GM11168 (cell line): Measurements from ENCODE around the gene IL15.

Source experiments
- in situ Hi-C: fragments of 300-500 bp; cut with MboI; formaldehyde crosslinking; loops from one replicate; pipeline ENCODE4 v1.12.0; 2022; ENCODE audit warnings: low sequenced_read_pairs; ENCODE audit not compliant: unreplicated experiment

IL15 gene

DNA sequence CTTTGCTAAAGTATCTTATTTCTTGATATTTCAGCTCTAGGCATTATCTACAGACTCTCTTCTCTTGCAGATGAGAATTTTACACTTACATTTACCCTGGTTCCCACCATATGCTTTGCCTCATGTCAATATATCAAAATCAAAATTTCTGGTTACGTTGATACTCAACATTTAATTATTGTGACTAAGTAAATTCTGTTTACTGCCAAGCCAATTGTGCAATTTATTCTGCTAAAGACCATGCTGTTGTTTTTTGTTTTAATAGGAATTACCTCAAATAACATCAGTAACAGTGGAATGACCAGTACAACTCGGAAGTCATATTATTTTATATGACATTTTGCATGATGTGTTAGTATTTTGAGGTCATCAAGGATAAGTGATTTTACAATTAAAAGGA, 125.5 kb downstream of the IL15 start:
- in situ Hi-C loops: no loop called here

- in situ Hi-C loops: no loop called here
Observed at GRCh38 chr4:141763374-141763773, 127.0 kb downstream of the IL15 start.

- in situ Hi-C loops: no loop called here
Observed at GRCh38 chr4:141768954-141769353, 132.6 kb downstream of the IL15 start.

DNA sequence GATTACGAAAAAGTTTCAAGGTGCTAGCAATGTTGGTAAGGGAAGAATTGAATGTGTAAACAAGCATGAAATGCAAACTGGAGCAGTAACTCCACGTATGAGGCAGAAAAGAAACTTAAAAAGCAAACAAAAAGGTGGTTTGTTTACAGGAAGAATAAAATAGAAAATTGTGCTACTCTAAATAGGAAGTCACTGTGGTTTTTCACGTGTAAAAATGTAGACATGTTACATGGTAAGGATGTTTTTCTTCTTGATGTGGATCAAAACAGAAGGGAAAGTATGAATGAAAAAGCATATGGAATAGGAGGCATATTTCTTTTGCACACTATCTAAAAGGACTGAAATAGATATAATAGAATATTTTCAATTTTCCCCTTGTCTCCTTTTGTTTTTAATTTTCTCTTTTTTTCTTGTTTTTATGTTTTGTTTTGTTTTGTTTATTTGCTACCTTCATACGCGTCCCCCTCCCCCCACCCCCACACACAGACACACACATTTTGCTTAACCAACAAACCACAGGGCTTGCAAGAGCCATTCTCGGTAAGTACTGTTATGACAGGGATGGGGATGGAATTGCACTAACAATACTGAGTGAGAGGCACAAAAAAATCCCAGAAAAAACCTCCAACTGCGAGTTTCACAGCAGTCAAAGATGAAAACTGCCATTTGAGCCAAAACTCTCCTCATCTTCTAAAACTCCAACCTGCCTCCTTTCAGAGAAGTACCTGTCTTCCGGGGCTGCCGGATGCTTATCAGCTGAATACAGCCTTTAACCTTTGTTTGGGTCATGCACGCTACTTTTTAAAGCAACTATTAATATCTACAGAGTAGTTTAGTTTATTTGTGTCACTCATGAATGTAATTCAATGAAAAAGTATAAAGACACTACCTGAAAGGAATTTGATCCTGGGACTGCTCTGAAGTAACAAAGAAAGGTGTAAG, 135.8 kb downstream of the IL15 start:
- in situ Hi-C loops: no loop called here

- in situ Hi-C loops: no loop called here
Observed at GRCh38 chr4:141772838-141773237, 136.5 kb downstream of the IL15 start.

GRCh38 chr4:141782205-141782604, 145.8 kb downstream of the IL15 start:
- in situ Hi-C loops: no loop called here
